ENCODE data around the gene SLC41A2. TPM values are rescaled to one million over a fixed set of nuclear protein-coding genes. Genes with fewer than 3 reads are reported as not detected.

SLC41A2 gene
- total RNA-seq, 1 experiment from 2014 or later: 4.3 TPM

DNA sequence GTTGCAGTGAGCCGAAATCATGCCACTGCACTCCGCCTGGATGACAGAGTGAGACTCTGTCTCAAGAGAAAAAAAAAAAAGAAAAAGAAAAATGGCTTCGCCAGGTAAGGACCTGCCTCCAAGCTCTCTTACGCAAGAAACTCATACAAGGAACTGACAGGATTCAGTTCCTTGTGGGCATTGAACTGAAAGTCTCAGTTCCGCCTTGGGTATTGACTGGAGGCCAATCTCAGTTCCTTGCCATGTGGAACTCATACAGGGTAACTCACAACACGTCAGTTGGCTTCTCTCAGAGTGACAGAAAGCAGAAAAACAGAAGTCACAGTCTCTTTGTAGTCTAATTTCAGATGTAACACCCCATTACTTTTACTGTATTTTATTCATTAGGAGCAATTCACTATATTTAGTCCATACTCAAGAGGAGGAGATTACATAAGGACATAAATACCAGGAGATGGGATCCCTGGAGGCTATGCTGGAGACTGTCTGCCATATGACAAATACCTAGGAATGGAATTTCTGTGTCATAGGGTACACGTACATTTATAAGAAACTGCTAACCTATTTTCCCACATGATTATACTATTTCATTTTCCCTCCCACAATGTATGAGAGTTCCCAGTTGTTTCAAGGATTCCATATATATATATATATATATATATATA, 16.7 kb upstream of the SLC41A2 start:
- Histone ChIP-seq H3K4ac (ENCODE audit: low read depth, low read length) (no peak overlapping the region), H2BK20ac (ENCODE audit: low read depth, low read length, poor library complexity, severe bottlenecking) (no peak overlapping the region), H2AK5ac (ENCODE audit: insufficient read length, low read length) (no peak overlapping the region), H2AFZ (ENCODE audit: low read length) (no peak overlapping the region), H3T11ph (ENCODE audit: low read length) (no peak overlapping the region), H3K23me2 (ENCODE audit: insufficient read length, low read depth, low read length, poor library complexity, severe bottlenecking) (peaks cover 3% of the 10 kb centered on the region), H3K56ac (ENCODE audit: insufficient read length, low read depth, low read length) (no peak overlapping the region), H3K9me3 (ENCODE audit: control insufficient read depth, low read depth, low read length) (no peaks in the 10 kb centered on the region), H3K23ac (ENCODE audit: insufficient read length, low read depth, low read length) (no peak overlapping the region), H3K14ac (ENCODE audit: insufficient read depth, low read length) (no peak overlapping the region), H3K27ac (ENCODE audit: insufficient read length, low read depth, low read length) (no peak overlapping the region), H2BK15ac (ENCODE audit: low read depth, low read length) (no peak overlapping the region), H3K4me2 (ENCODE audit: insufficient read depth, insufficient read length, low read length) (no peak overlapping the region), H4K5ac (ENCODE audit: insufficient read length, low read depth, low read length) (no peak overlapping the region), H4K20me1 (ENCODE audit: control insufficient read depth, insufficient read depth, insufficient read length) (no peaks in the 10 kb centered on the region), H3K79me1 (ENCODE audit: insufficient read depth, low read depth, low read length, poor library complexity, severe bottlenecking) (no peaks in the 10 kb centered on the region), H3K18ac (ENCODE audit: insufficient read length, low read depth, low read length) (no peak overlapping the region), H2BK5ac (ENCODE audit: insufficient read length, low read length) (no peak overlapping the region), H2BK12ac (ENCODE audit: insufficient read length, low read depth, low read length) (no peak overlapping the region), H2BK120ac (ENCODE audit: low read depth, low read length, poor library complexity, severe bottlenecking) (no peak overlapping the region), H3K9ac (ENCODE audit: extremely low read depth, insufficient read length, low read length) (no peak overlapping the region), H4K91ac (ENCODE audit: insufficient read length, low read depth, low read length) (no peak overlapping the region), H3K27me3 (ENCODE audit: insufficient read depth, low read length) (no peaks in the 10 kb centered on the region), H4K8ac (replicated peaks; ENCODE audit: insufficient read length, low read depth, low read length) (no peak overlapping the region), H3K4me1 (ENCODE audit: insufficient read depth, low read length) (no peaks in the 10 kb centered on the region), H3K79me2 (ENCODE audit: insufficient read depth, low read length) (no peaks in the 10 kb centered on the region)
- WGBS (ENCODE audit: extremely low coverage, insufficient read length, low lambda C conversion rate): no CpG with 5 or more reads among the region's 7 CpGs
- Mint-ChIP-seq H3K9me3 (no peaks in the 10 kb centered on the region), H3K36me3 (ENCODE audit: insufficient read depth in 1 of 3, low read depth in 3 of 3) (no peaks in the 10 kb centered on the region), H3K27me3 (ENCODE audit: low read depth) (no peaks in the 10 kb centered on the region; the same call in 1 of the 2 replicates), H3K4me3 (no peak overlapping the region), H3K4me1 (no peaks in the 10 kb centered on the region), H3K27ac (no peak overlapping the region)
- TF ChIP-seq, protein P1, sequence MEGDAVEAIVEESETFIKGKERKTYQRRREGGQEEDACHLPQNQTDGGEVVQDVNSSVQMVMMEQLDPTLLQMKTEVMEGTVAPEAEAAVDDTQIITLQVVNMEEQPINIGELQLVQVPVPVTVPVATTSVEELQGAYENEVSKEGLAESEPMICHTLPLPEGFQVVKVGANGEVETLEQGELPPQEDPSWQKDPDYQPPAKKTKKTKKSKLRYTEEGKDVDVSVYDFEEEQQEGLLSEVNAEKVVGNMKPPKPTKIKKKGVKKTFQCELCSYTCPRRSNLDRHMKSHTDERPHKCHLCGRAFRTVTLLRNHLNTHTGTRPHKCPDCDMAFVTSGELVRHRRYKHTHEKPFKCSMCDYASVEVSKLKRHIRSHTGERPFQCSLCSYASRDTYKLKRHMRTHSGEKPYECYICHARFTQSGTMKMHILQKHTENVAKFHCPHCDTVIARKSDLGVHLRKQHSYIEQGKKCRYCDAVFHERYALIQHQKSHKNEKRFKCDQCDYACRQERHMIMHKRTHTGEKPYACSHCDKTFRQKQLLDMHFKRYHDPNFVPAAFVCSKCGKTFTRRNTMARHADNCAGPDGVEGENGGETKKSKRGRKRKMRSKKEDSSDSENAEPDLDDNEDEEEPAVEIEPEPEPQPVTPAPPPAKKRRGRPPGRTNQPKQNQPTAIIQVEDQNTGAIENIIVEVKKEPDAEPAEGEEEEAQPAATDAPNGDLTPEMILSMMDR (conservative IDR thresholded peaks at IDR 0.05): no peak
- no peak for DNase-seq
